WTC11 (cell line): ENCODE data around the gene RAB2B. TPM values are rescaled to one million over a fixed set of nuclear protein-coding genes. Genes with fewer than 3 reads are reported as not detected.

Source experiments
- ATAC-seq: fragments of 200-7000 bp; cut with Tn5 transposase; 2 replicates; pipeline ENCODE4 v1.10.0; 2021; ENCODE audit warnings: mild to moderate bottlenecking, moderate library complexity
- CTCF ChIA-PET: fragments of 300-600 bp; sonication (Branson Sonifier 250); formaldehyde crosslinking; loops from one replicate; lab custom pipeline; 2021; ENCODE audit warnings: antibody characterized with exemption; lab: Charles Lee
- POLR2A ChIA-PET: fragments of 350-600 bp; sonication (Branson Sonifier 250); formaldehyde crosslinking; loops from one replicate; lab custom pipeline; 2021; ENCODE audit warnings: antibody characterized with exemption; lab: Charles Lee
- DNase-seq: peaks from one replicate; pipeline ENCODE4 v3.0.0; 2021; ENCODE audit warnings: low spot score
- H3K27ac Mint-ChIP-seq: 2 replicates; pipeline ENCODE4 v1.8.0; 2021; ENCODE audit warnings: mixed read lengths
- H3K27me3 Mint-ChIP-seq: 2 replicates; pipeline ENCODE4 v1.8.0; 2021; ENCODE audit warnings: low read depth, mild to moderate bottlenecking, moderate library complexity, mixed read lengths
- H3K36me3 Mint-ChIP-seq: 2 replicates; pipeline ENCODE4 v1.8.0; 2021; ENCODE audit warnings: mixed read lengths
- H3K4me1 Mint-ChIP-seq: 2 replicates; pipeline ENCODE4 v1.8.0; 2022; ENCODE audit warnings: mixed read lengths
- H3K4me3 Mint-ChIP-seq: 2 replicates; pipeline ENCODE4 v1.8.0; 2021; ENCODE audit warnings: mild to moderate bottlenecking, moderate library complexity, mixed read lengths
- H3K9me3 Mint-ChIP-seq: 2 replicates; pipeline ENCODE4 v1.8.0; 2021; ENCODE audit warnings: mixed read lengths
- ATF1 ChIP-seq: sonication (generic); formaldehyde crosslinking; IDR thresholded peaks from 2 replicates; pipeline ENCODE4 v1.8.1; 2023; ENCODE audit warnings: mild to moderate bottlenecking, moderate library complexity, missing genetic modification reagents
- ESRRA ChIP-seq: sonication (generic); formaldehyde crosslinking; IDR thresholded peaks from 2 replicates; pipeline ENCODE4 v1.8.1; 2022; ENCODE audit warnings: mild to moderate bottlenecking, missing genetic modification reagents, borderline replicate concordance
- FOXP1 ChIP-seq: sonication (generic); formaldehyde crosslinking; IDR thresholded peaks from 2 replicates; pipeline ENCODE4 v1.8.0; 2022; ENCODE audit warnings: missing genetic modification reagents, mild to moderate bottlenecking, moderate library complexity, borderline replicate concordance
- IRF2 ChIP-seq: sonication (generic); formaldehyde crosslinking; IDR thresholded peaks from 2 replicates; pipeline ENCODE4 v1.8.0; 2022; ENCODE audit warnings: low read depth, missing genetic modification reagents, borderline replicate concordance
- KAT7 ChIP-seq: sonication (generic); formaldehyde crosslinking; IDR thresholded peaks from 2 replicates; pipeline ENCODE4 v1.8.1; 2023; ENCODE audit warnings: missing genetic modification reagents, mild to moderate bottlenecking, borderline replicate concordance
- PRRX2 ChIP-seq: fragments of 250-450 bp; sonication (Bioruptor Pico); IDR thresholded peaks from 2 replicates; pipeline ENCODE4 v1.8.0; 2021; ENCODE audit warnings: mild to moderate bottlenecking
- RORB ChIP-seq: fragments of 250-450 bp; sonication (Bioruptor Pico); IDR thresholded peaks from 2 replicates; pipeline ENCODE4 v1.9.0; 2021; ENCODE audit warnings: mild to moderate bottlenecking
- SMAD3 ChIP-seq: sonication (generic); formaldehyde crosslinking; IDR thresholded peaks from 2 replicates; pipeline ENCODE4 v1.8.0; 2022; ENCODE audit warnings: missing genetic modification reagents, mild to moderate bottlenecking, borderline replicate concordance
- TP53 ChIP-seq: sonication (generic); formaldehyde crosslinking; IDR thresholded peaks from 2 replicates; pipeline ENCODE4 v1.8.1; 2023; ENCODE audit warnings: mild to moderate bottlenecking, missing genetic modification reagents
- ZNF121 ChIP-seq: sonication (generic); formaldehyde crosslinking; IDR thresholded peaks from 2 replicates; pipeline ENCODE4 v1.8.0; 2023; ENCODE audit warnings: missing genetic modification reagents
- ZNF263 ChIP-seq: sonication (generic); formaldehyde crosslinking; IDR thresholded peaks from 2 replicates; pipeline ENCODE4 v1.8.1; 2022; ENCODE audit warnings: low read depth, mild to moderate bottlenecking, moderate library complexity, missing genetic modification reagents
- ZNF317 ChIP-seq: sonication (generic); formaldehyde crosslinking; IDR thresholded peaks from 2 replicates; pipeline ENCODE4 v1.8.1; 2023; ENCODE audit warnings: low read depth, mild to moderate bottlenecking, moderate library complexity, missing genetic modification reagents, borderline replicate concordance
- ZNF396 ChIP-seq: fragments of 250-450 bp; sonication (Bioruptor Pico); IDR thresholded peaks from 2 replicates; pipeline ENCODE4 v1.8.0; 2021; ENCODE audit warnings: mild to moderate bottlenecking, moderate library complexity, borderline replicate concordance
- total RNA-seq: library from RNA; stranded (reverse); gene quantifications from 3 replicates; pipeline ENCODE4 v1.2.3, GENCODE V29; 2021
- TF ChIP-seq, protein P1 (sequence below): sonication (generic); formaldehyde crosslinking; conservative IDR thresholded peaks from 2 replicates; pipeline ENCODE4 v1.8.1; 2022; ENCODE audit warnings: mild to moderate bottlenecking, missing genetic modification reagents
- TF ChIP-seq, protein P2 (sequence below): sonication (generic); formaldehyde crosslinking; IDR thresholded peaks from 2 replicates; pipeline ENCODE4 v1.8.0; 2022; ENCODE audit warnings: missing genetic modification reagents
- TF ChIP-seq, protein P3 (sequence below): sonication (generic); formaldehyde crosslinking; IDR thresholded peaks from 2 replicates; pipeline ENCODE4 v1.8.1; 2022; ENCODE audit warnings: low read depth, missing genetic modification reagents, borderline replicate concordance
- TF ChIP-seq, protein P4 (sequence below): sonication (generic); formaldehyde crosslinking; IDR thresholded peaks from 2 replicates; pipeline ENCODE4 v1.8.0; 2022; ENCODE audit warnings: mild to moderate bottlenecking, missing genetic modification reagents
- TF ChIP-seq, protein P5 (sequence below): sonication (generic); formaldehyde crosslinking; IDR thresholded peaks from 2 replicates; pipeline ENCODE4 v1.8.1; 2022; ENCODE audit warnings: missing genetic modification reagents, borderline replicate concordance
- TF ChIP-seq, protein P6 (sequence below): sonication (generic); formaldehyde crosslinking; IDR thresholded peaks from 2 replicates; pipeline ENCODE4 v1.8.0; 2023; ENCODE audit warnings: mild to moderate bottlenecking, missing genetic modification reagents
- TF ChIP-seq, protein P7 (sequence below): sonication (generic); formaldehyde crosslinking; IDR thresholded peaks from 2 replicates; pipeline ENCODE4 v1.8.1; 2023; ENCODE audit warnings: mild to moderate bottlenecking, missing genetic modification reagents
- TF ChIP-seq, protein P8 (sequence below): sonication (generic); formaldehyde crosslinking; IDR thresholded peaks from 2 replicates; pipeline ENCODE4 v1.8.1; 2022; ENCODE audit warnings: mild to moderate bottlenecking, moderate library complexity, missing genetic modification reagents

The RAB2B gene
- total RNA-seq, 1 experiment from 2014 or later, result 29.6 TPM

DNA sequence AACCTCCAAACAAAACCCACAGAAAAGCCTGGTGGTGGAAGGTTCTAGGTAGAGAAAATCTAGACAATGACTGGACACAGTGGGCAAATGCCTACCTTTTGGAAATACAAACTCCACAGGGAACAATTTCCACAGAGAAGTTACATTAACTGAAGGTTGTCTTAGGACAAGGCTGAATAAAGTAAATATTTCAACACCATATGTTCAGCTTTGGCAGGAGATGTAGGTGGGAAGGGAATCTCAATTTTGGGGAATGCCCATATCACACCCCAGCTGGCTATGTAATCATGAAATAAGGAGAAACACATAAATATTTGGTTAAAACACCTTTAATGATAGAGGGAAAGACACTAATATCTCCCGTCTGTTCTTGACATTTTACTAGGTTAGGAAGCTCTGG, 44.0 kb upstream of the RAB2B start (continued):
- TF ChIP-seq, protein P1, sequence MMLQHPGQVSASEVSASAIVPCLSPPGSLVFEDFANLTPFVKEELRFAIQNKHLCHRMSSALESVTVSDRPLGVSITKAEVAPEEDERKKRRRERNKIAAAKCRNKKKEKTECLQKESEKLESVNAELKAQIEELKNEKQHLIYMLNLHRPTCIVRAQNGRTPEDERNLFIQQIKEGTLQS (CRISPR knock-in tag), result no peak

DNA sequence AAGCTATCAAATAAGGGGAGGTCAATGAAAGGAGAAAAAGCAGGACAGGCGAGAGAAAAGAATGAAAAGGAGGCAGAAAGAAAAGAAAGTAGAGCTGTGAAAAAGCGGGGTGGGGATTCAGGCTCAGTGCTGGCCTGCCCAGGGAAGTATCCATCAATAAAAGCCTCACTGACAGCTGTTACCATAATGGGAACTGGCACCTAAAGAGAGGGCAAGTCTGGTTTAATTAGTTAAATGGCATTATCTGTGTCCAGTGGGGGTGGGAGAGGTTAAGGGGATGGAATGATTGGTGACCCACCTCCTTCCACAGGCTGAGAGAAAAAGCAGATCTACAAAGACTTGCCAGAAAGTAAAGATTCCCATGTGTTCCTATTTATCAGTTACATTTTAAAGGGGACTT, 42.0 kb upstream of the RAB2B start:
- no peak for ATAC-seq
- CTCF ChIA-PET, result interaction anchor here (1.0 kb wide), 1 partner anchor 39 kb away, joined by 3 read pairs; no protein-coding TSS in a partner anchor

DNA sequence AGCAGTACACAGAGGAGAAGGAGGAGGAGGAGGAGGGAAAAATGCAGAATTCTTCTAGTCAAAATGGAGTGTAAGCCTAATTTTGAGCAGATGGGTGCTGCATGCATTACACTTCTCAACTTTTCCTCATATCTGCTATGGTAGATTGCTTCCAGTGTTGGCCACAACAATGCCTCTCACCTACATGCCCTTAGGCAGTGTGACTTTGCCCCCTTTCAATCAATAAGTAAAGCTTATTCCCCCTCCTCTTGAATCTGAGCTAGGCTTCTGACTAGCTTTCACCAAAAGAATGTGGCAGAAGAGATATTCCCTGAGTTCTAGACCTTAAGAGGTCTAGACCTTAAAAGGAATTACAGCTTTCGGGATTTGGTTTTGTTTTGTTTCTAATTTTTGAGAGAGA, 37.6 kb upstream of the RAB2B start:
- ATAC-seq (no peak), DNase-seq (no peak)
- 0 out of 2 replicates have a peak overlapping the region, but pooled peaks have one; percentile 27 for H3K27ac Mint-ChIP-seq
- H3K4me1 Mint-ChIP-seq, result peaks cover 43% of the 10 kb centered on the region
- POLR2A ChIA-PET, result interaction anchor here (1.4 kb wide), 1 partner anchor 12 kb away, joined by 9 read pairs; the partner anchor contains the start of gene SALL2
- H3K4me3 Mint-ChIP-seq, result no peak overlapping the region
- no peaks in the 10 kb centered on the region for H3K27me3 Mint-ChIP-seq
- CTCF ChIA-PET, result interaction anchor here (1.0 to 2.2 kb wide), 3 partner anchors 16 to 38 kb away, joined by 3 to 5 read pairs (median 3); partner anchors contain the start of genes RAB2B and TOX4
- H3K36me3 Mint-ChIP-seq, result peaks cover 8% of the 10 kb centered on the region
- H3K9me3 Mint-ChIP-seq, result peaks cover 3% of the 10 kb centered on the region; the same call in 1 of the 2 replicates
- no peak for TF ChIP-seq FOXP1 (CRISPR knock-in tag)
- TF ChIP-seq, protein P2, sequence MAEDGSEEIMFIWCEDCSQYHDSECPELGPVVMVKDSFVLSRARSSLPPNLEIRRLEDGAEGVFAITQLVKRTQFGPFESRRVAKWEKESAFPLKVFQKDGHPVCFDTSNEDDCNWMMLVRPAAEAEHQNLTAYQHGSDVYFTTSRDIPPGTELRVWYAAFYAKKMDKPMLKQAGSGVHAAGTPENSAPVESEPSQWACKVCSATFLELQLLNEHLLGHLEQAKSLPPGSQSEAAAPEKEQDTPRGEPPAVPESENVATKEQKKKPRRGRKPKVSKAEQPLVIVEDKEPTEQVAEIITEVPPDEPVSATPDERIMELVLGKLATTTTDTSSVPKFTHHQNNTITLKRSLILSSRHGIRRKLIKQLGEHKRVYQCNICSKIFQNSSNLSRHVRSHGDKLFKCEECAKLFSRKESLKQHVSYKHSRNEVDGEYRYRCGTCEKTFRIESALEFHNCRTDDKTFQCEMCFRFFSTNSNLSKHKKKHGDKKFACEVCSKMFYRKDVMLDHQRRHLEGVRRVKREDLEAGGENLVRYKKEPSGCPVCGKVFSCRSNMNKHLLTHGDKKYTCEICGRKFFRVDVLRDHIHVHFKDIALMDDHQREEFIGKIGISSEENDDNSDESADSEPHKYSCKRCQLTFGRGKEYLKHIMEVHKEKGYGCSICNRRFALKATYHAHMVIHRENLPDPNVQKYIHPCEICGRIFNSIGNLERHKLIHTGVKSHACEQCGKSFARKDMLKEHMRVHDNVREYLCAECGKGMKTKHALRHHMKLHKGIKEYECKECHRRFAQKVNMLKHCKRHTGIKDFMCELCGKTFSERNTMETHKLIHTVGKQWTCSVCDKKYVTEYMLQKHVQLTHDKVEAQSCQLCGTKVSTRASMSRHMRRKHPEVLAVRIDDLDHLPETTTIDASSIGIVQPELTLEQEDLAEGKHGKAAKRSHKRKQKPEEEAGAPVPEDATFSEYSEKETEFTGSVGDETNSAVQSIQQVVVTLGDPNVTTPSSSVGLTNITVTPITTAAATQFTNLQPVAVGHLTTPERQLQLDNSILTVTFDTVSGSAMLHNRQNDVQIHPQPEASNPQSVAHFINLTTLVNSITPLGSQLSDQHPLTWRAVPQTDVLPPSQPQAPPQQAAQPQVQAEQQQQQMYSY (CRISPR knock-in tag), result no peak
- TF ChIP-seq, protein P3, sequence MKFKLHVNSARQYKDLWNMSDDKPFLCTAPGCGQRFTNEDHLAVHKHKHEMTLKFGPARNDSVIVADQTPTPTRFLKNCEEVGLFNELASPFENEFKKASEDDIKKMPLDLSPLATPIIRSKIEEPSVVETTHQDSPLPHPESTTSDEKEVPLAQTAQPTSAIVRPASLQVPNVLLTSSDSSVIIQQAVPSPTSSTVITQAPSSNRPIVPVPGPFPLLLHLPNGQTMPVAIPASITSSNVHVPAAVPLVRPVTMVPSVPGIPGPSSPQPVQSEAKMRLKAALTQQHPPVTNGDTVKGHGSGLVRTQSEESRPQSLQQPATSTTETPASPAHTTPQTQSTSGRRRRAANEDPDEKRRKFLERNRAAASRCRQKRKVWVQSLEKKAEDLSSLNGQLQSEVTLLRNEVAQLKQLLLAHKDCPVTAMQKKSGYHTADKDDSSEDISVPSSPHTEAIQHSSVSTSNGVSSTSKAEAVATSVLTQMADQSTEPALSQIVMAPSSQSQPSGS (CRISPR knock-in tag), result no peak
- TF ChIP-seq ZNF263, result no peak

More for the DNA sequence above, 42.0 kb upstream of the RAB2B start:
- no peaks in the 10 kb centered on the region for H3K27me3 Mint-ChIP-seq
- H3K9me3 Mint-ChIP-seq, result no peaks in the 10 kb centered on the region
- POLR2A ChIA-PET, result interaction anchor here (1.6 to 2.8 kb wide), 2 partner anchors 7 to 8 kb away, joined by 4 to 12 read pairs; partner anchors contain the start of genes METTL3 and SALL2
- peaks cover 55% of the 10 kb centered on the region for H3K4me1 Mint-ChIP-seq
- no peak for TF ChIP-seq ESRRA
- TF ChIP-seq, protein P4, sequence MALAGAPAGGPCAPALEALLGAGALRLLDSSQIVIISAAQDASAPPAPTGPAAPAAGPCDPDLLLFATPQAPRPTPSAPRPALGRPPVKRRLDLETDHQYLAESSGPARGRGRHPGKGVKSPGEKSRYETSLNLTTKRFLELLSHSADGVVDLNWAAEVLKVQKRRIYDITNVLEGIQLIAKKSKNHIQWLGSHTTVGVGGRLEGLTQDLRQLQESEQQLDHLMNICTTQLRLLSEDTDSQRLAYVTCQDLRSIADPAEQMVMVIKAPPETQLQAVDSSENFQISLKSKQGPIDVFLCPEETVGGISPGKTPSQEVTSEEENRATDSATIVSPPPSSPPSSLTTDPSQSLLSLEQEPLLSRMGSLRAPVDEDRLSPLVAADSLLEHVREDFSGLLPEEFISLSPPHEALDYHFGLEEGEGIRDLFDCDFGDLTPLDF (CRISPR knock-in tag), result no peak
- TF ChIP-seq ZNF396, result no peak
- no peak for TF ChIP-seq TP53 (CRISPR knock-in tag)
- TF ChIP-seq, protein P5, sequence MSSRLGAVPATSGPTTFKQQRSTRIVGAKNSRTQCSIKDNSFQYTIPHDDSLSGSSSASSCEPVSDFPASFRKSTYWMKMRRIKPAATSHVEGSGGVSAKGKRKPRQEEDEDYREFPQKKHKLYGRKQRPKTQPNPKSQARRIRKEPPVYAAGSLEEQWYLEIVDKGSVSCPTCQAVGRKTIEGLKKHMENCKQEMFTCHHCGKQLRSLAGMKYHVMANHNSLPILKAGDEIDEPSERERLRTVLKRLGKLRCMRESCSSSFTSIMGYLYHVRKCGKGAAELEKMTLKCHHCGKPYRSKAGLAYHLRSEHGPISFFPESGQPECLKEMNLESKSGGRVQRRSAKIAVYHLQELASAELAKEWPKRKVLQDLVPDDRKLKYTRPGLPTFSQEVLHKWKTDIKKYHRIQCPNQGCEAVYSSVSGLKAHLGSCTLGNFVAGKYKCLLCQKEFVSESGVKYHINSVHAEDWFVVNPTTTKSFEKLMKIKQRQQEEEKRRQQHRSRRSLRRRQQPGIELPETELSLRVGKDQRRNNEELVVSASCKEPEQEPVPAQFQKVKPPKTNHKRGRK (CRISPR knock-in tag), result no peak
- no peak for TF ChIP-seq SMAD3
- TF ChIP-seq, protein P6, sequence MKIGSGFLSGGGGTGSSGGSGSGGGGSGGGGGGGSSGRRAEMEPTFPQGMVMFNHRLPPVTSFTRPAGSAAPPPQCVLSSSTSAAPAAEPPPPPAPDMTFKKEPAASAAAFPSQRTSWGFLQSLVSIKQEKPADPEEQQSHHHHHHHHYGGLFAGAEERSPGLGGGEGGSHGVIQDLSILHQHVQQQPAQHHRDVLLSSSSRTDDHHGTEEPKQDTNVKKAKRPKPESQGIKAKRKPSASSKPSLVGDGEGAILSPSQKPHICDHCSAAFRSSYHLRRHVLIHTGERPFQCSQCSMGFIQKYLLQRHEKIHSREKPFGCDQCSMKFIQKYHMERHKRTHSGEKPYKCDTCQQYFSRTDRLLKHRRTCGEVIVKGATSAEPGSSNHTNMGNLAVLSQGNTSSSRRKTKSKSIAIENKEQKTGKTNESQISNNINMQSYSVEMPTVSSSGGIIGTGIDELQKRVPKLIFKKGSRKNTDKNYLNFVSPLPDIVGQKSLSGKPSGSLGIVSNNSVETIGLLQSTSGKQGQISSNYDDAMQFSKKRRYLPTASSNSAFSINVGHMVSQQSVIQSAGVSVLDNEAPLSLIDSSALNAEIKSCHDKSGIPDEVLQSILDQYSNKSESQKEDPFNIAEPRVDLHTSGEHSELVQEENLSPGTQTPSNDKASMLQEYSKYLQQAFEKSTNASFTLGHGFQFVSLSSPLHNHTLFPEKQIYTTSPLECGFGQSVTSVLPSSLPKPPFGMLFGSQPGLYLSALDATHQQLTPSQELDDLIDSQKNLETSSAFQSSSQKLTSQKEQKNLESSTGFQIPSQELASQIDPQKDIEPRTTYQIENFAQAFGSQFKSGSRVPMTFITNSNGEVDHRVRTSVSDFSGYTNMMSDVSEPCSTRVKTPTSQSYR (CRISPR knock-in tag), result no peak
- no peak for TF ChIP-seq ATF1 (CRISPR knock-in tag)
- TF ChIP-seq, protein P7, sequence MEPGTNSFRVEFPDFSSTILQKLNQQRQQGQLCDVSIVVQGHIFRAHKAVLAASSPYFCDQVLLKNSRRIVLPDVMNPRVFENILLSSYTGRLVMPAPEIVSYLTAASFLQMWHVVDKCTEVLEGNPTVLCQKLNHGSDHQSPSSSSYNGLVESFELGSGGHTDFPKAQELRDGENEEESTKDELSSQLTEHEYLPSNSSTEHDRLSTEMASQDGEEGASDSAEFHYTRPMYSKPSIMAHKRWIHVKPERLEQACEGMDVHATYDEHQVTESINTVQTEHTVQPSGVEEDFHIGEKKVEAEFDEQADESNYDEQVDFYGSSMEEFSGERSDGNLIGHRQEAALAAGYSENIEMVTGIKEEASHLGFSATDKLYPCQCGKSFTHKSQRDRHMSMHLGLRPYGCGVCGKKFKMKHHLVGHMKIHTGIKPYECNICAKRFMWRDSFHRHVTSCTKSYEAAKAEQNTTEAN, result no peak
- TF ChIP-seq ZNF317 (CRISPR knock-in tag), result no peak
- TF ChIP-seq IRF2 (CRISPR knock-in tag), result no peak
- no peak for TF ChIP-seq ZNF121 (CRISPR knock-in tag)
- TF ChIP-seq KAT7 (CRISPR knock-in tag), result no peak
- no peak for TF ChIP-seq RORB
- TF ChIP-seq, protein P8, sequence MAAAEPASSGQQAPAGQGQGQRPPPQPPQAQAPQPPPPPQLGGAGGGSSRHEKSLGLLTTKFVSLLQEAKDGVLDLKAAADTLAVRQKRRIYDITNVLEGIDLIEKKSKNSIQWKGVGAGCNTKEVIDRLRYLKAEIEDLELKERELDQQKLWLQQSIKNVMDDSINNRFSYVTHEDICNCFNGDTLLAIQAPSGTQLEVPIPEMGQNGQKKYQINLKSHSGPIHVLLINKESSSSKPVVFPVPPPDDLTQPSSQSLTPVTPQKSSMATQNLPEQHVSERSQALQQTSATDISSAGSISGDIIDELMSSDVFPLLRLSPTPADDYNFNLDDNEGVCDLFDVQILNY (CRISPR knock-in tag), result no peak
- no peak for TF ChIP-seq PRRX2 (CRISPR knock-in tag)
- TF ChIP-seq, all 79 proteins: peak for 0
- peaks cover 35% of the 10 kb centered on the region for H3K36me3 Mint-ChIP-seq
- H3K27ac Mint-ChIP-seq, result peak overlapping the region; percentile 82
- DNase-seq, result no peak
- H3K4me3 Mint-ChIP-seq, result no peak overlapping the region
